ENCODE measurements around the gene CTSW.

Gene CTSW

DNA sequence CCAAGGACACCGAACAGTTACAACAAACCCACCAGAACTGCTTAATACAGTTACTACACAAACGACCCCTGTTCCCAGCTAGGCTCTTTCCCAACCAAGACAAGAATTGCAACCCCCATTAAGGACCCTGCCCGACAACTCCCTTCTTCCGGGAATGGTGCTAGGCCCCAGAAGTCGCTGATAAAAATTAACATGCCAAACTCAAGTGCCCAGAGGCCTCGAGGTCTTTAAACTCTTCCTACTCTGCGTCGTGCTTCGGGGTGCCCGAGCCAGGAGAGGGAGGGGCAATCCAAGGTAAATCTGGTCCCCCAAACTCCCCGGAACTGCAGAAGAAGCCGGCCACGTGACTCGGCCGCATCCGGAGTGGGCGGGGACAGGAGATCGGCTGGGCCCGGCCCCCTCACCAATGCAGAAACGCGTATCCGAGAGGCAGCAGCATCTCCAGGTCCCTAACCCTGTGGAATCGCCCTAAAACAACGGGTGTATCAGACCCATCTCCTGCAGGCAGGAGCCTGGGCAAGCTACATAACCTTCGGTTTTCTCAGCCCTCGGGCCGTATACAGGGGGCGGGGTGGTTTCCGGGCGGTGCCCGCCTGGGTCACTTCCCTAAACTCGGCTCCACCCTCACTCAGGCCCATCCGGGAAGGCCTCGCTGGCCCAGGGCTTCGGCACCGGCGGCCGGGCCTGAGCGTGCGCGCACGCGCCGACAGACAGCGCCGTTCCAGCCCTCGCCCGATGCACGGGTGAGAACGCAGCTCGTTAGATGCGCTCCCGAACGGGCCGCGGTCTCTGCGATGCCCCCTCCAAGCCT lies 22.7 kb upstream of the CTSW start:
- DNase-seq: no peak

DNA sequence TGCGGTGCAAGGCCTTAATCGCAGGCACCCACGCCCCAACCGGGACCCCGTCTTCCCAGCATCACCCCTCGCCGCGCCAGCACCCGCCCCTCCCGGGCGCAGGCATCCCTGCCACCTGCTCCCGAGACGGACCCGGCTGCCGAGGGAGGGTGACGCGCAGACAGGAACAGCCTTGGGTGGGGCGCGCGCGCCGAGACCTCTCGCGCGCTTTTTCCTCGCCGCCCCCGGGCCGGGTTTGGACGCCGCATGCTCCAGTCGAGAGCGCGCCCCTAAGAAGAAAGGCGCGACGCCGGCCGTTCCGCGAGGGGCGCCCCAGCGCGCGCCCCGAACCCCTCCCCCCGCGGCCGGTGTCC lies 22.2 kb upstream of the CTSW start:
- DNase-seq: no peak

DNA sequence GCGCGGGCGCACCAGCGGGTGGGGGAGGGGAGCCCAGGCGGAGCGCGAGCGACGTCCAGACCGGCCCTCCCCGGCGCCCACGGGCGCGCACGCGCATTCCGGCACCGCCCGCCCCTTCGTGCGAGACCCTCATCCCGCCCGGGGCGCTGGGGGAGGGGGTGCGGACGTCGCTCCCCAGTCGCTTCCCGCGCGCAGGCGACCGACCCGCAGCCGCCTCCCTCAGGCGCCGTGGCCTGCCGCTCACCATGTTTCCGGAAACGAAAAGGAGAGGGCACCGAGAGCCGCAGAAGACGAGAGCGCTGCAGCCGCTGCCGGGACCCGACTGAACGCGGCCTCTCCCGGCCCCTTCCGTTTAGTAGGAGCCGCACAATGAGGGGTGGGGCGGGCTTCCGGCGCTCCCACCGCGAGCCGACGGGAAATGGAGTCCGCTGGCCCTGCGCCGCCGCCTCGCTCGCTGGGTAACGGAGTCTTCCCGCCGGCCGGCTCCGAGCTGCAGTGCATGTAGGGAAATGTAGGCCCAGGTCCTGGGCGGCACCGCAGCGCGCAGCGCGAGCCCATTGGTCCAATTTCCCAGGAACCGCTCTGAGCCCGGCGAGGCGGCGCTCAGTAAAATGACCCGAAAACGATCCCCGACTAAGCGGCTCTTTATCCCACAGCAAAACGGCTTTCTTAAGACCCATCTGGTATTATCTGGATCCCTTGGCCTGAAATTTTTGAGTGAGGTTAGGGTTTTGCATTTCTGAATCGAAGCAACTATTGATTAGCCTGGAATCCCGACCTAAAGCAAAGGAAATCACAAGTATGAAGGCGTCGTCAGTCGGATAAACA lies 21.6 kb upstream of the CTSW start, which contains the start of gene CFL1:
CFL1 (minus strand) TSS at position 328 of the 828 bp plus-strand sequence; CDS start at position 247, 81 bp downstream.
- peak; percentile 78 for DNase-seq

GRCh38 chr11:65858681-65859087 lies 21.0 kb upstream of the CTSW start:
- no peak for DNase-seq

DNA sequence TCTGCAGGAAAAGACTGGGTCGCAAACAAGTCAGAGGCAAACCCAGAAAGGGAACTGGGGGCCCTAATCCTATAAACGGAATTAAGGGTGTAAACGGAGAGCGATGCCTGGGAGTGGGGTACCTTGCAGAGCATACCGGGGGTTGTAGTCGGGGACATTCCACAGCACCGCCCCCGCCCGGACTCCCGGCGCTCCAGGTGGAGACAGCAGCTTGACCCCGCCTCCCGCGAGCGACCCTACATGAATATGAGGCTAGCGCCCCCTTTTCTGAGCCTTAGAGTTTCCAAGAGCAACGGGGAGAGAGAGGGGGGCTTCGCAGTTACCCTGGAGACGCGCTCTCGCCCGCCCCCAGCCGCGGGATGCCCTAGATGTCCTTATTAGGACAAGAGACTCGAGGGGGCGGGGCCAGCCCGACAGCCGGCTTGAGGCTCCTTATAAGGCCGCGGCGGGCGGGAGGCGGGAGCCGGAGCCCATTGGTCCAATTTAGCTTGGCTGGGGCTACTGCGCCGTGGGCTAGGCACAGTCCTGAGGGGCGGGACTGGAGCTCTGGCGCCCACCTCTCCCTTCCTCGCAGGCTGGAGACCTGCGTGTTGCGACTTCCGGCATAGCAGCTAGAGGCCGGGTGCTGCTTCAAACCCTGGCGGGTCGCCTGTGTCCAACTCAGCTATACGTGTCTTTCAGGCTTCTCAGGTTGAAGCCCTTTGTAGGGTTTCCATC lies 20.4 kb upstream of the CTSW start:
- peak; percentile 68 for DNase-seq

DNA sequence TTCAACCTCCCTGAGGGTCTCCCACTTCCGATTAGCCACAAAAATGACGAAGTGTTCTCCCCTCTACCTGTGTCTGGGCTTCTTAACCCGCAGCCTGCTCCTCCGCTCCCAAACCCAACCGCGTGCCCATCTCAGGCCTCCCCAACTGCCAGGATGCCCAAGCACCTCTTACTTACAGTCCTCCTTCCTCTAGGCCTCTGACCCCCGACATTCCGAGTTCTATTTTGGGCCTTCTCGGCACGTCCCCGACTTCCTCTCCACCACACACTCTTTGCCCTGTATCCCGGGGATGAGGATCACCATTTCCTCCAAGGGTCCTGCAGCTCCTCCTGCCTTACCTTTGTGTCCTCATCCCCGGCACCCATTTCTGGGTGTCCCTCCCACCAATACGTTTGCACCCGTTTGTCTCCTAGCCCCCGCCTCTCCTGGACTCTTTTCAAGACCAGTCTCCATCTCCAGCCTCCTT lies 19.8 kb upstream of the CTSW start:
- no peak for DNase-seq

- peak; percentile 75 for DNase-seq
Observed at GRCh38 chr11:65860278-65861164, 19.1 kb upstream of the CTSW start, which contains the start of gene MUS81. MUS81 (plus strand) TSS chr11:65860433; CDS start chr11:65860754, 321 bp downstream.

- DNase-seq: no peak
Observed at GRCh38 chr11:65861165-65861505, 18.5 kb upstream of the CTSW start.

DNA sequence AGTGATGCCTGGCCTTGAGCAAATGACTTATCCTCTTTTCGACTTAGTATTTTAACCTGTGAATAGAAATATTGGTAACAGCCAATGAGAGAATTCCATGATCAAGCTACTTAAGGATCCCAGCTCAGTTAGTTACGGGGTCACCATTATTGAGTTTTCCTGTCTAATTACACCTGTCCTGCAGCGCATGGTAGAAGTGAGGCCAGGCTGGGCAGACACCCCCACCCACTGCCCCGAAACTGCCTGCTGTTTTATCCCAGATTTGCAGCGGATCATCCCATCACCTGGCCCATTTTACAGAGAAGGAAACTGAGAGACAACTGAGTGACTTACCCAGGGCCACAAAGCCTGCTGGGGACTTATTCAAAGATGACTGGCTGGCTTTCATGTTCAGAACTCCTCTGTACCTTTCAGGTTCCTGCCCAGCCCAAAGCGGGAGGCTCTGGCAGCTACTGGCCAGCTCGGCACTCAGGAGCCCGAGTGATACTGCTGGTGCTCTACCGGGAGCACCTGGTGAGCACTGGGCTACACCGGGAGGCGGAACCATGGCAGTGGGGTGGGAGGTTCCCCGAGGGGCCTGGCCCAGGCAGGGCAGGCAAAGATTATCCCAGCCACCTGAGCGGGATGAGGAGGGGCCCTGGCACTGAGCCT lies 18.0 kb upstream of the CTSW start:
- no peak for DNase-seq

- no peak for DNase-seq
Observed at GRCh38 chr11:65862191-65862735, 17.4 kb upstream of the CTSW start.

- DNase-seq: no peak
Observed at GRCh38 chr11:65862941-65863888, 16.4 kb upstream of the CTSW start.

DNA sequence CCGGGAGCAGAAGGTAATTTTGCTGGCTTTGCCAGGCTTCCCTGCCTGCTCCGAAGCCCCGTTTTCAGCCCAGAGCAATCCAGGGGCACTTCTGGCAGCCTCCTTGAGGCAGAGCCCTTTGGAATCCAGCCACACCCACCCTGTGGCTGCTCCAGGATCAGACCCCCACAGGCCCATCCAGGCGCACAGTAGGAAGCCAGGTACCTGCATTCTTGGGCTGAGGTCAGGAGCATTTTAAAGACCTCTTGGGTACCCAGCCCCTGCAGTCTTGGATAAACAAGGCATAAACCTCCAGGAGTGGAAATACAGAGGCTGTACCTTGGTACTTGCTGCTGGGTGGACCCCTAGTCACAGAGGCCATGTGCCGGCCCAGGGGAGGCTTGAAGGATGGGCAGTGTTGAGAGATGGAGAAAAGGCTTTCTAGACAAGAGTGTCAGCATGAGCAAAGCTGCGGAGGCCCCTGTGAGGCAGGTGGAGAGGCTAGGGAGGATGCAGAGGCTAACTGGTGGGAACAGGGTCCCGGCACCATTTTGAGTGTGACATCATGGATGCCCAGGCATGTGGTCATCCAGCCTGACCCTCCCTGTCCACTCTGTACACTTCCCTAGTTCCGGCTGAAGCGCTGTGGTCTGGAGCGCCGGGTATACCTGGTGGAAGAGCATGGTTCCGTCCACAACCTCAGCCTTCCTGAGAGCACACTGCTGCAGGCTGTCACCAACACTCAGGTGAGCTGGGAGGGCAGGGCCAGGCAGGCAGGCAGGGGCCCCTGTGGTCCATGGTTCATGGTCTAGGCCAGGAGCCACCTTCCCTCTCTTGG lies 15.5 kb upstream of the CTSW start:
- DNase-seq: no peak

- no peak for DNase-seq
Observed at GRCh38 chr11:65864706-65865471, 14.7 kb upstream of the CTSW start.

GRCh38 chr11:65865550-65866172 lies 14.0 kb upstream of the CTSW start:
- no peak for DNase-seq

- DNase-seq: no peak
Observed at GRCh38 chr11:65866509-65867283, 12.9 kb upstream of the CTSW start.

- no peak for DNase-seq
Observed at GRCh38 chr11:65867284-65868071, 12.2 kb upstream of the CTSW start.
